Measurements from ENCODE around the gene IL1R2. TPM values are rescaled to one million over a fixed set of nuclear protein-coding genes. Genes with fewer than 3 reads are reported as not detected.

Gene IL1R2, protein sequence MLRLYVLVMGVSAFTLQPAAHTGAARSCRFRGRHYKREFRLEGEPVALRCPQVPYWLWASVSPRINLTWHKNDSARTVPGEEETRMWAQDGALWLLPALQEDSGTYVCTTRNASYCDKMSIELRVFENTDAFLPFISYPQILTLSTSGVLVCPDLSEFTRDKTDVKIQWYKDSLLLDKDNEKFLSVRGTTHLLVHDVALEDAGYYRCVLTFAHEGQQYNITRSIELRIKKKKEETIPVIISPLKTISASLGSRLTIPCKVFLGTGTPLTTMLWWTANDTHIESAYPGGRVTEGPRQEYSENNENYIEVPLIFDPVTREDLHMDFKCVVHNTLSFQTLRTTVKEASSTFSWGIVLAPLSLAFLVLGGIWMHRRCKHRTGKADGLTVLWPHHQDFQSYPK
- not detected in 2 replicates for total RNA-seq (2021)
- Bru-seq, nascent RNA = not detected
- BruChase-seq, experiment 1, labeled RNA remaining after a 2-hour chase = percentile 10 among the genes with signal in this experiment
- percentile 5 among the genes with signal in this experiment for BruChase-seq, experiment 2, labeled RNA remaining after a 6-hour chase
- long read RNA-seq = 0 reads

DNA sequence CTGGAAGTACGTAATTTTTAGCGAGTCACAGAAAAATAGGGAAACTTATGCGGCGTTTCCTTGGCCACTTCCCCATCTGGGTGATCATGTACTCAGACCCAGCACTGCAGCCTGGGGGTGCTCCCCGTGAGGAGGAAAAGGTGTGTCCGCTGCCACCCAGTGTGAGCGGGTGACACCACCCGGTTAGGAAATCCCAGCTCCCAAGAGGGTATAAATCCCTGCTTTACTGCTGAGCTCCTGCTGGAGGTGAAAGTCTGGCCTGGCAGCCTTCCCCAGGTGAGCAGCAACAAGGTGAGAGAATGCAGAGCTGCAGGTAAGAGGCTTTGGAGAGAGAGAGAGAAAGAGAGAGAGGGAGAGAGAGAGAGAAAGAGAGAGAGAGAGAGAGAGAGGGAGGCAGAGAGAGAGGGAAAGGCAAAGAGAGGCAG lies at the start of gene IL1R2:
IL1R2 (plus strand) TSS at position 240 of the 425 bp plus-strand sequence. CDS start 16,616 bp downstream, outside the sequence.
- DNase-seq (ENCODE audit: low spot score) = no peak
- Histone ChIP-seq H3K4me3 (ENCODE audit: low read depth, low read length, poor library complexity, severe bottlenecking) (no peak within 1 kb of the TSS), H3K27me3 (replicated peaks; ENCODE audit: insufficient read depth, low read depth, low read length, poor library complexity) (peaks cover 55% of the 10 kb centered on the region), H3K9me3 (ENCODE audit: low read depth, low read length, poor library complexity, severe bottlenecking) (no peaks in the 10 kb centered on the region), H3K4me1 (ENCODE audit: insufficient read depth, low read length, poor library complexity, severe bottlenecking) (no peaks in the 10 kb centered on the region), H3K36me3 (ENCODE audit: insufficient read depth, low read length, poor library complexity, severe bottlenecking) (no peaks in the 10 kb centered on the region), H3K27ac (ENCODE audit: low read depth, low read length, poor library complexity, severe bottlenecking) (no peak within 1 kb of the TSS)
- ChIA-PET POLR2A (ENCODE audit: low non-redundant PET) (no interaction called here), CTCF (no interaction called here)
- TF ChIP-seq, protein P1, sequence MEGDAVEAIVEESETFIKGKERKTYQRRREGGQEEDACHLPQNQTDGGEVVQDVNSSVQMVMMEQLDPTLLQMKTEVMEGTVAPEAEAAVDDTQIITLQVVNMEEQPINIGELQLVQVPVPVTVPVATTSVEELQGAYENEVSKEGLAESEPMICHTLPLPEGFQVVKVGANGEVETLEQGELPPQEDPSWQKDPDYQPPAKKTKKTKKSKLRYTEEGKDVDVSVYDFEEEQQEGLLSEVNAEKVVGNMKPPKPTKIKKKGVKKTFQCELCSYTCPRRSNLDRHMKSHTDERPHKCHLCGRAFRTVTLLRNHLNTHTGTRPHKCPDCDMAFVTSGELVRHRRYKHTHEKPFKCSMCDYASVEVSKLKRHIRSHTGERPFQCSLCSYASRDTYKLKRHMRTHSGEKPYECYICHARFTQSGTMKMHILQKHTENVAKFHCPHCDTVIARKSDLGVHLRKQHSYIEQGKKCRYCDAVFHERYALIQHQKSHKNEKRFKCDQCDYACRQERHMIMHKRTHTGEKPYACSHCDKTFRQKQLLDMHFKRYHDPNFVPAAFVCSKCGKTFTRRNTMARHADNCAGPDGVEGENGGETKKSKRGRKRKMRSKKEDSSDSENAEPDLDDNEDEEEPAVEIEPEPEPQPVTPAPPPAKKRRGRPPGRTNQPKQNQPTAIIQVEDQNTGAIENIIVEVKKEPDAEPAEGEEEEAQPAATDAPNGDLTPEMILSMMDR (conservative IDR thresholded peaks at IDR 0.05; ENCODE audit: low read depth, low read length) = no peak
- no peak for TF ChIP-seq EZH2 (IDR thresholded peaks at IDR 0.05; ENCODE audit: borderline replicate concordance, low read depth, low read length, poor library complexity, severe bottlenecking)
- intact Hi-C loops (cut with micrococcal nuclease; ENCODE audit: unreplicated experiment) = no loop called here
- no TSS peak for BruUV-seq (replicated peaks)

DNA sequence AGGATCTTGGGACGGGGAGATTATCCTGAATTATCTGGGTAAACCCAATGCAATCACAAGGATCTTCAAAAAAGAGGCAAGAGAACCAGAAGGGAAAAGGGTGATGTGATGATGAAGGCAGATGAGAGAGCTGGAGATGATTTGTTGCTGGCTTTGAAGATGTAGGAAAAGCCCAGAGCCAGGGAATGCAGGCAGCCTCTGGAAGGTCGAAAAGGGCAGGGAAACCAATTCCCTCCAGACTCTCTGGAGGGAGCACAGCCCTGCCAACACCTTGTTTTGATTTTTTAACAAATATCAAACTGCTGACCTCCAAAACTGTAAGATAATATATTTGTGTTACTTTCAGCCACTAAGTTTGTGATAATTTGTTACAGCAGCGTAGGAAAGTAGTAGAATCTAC lies 48.9 kb upstream of the IL1R2 start:
- no peak for DNase-seq (ENCODE audit: low spot score)
- TF ChIP-seq, protein P1 (conservative IDR thresholded peaks at IDR 0.05; ENCODE audit: low read depth, low read length) = no peak
- no peak for TF ChIP-seq EZH2 (IDR thresholded peaks at IDR 0.05; ENCODE audit: borderline replicate concordance, low read depth, low read length, poor library complexity, severe bottlenecking)
- CTCF ChIA-PET = no interaction called here
- no peak overlapping the region for H3K27ac ChIP-seq (ENCODE audit: low read depth, low read length, poor library complexity, severe bottlenecking)
- no peaks in the 10 kb centered on the region for H3K9me3 ChIP-seq (ENCODE audit: low read depth, low read length, poor library complexity, severe bottlenecking)
- H3K4me3 ChIP-seq (ENCODE audit: low read depth, low read length, poor library complexity, severe bottlenecking) = no peak overlapping the region
- POLR2A ChIA-PET (ENCODE audit: low non-redundant PET) = no interaction called here
- BruUV-seq (replicated peaks) = no TSS peak
- no peaks in the 10 kb centered on the region for H3K27me3 ChIP-seq (replicated peaks; ENCODE audit: insufficient read depth, low read depth, low read length, poor library complexity)
- intact Hi-C loops (cut with micrococcal nuclease; ENCODE audit: unreplicated experiment) = no loop called here
- H3K36me3 ChIP-seq (ENCODE audit: insufficient read depth, low read length, poor library complexity, severe bottlenecking) = no peaks in the 10 kb centered on the region
- no peaks in the 10 kb centered on the region for H3K4me1 ChIP-seq (ENCODE audit: insufficient read depth, low read length, poor library complexity, severe bottlenecking)

DNA sequence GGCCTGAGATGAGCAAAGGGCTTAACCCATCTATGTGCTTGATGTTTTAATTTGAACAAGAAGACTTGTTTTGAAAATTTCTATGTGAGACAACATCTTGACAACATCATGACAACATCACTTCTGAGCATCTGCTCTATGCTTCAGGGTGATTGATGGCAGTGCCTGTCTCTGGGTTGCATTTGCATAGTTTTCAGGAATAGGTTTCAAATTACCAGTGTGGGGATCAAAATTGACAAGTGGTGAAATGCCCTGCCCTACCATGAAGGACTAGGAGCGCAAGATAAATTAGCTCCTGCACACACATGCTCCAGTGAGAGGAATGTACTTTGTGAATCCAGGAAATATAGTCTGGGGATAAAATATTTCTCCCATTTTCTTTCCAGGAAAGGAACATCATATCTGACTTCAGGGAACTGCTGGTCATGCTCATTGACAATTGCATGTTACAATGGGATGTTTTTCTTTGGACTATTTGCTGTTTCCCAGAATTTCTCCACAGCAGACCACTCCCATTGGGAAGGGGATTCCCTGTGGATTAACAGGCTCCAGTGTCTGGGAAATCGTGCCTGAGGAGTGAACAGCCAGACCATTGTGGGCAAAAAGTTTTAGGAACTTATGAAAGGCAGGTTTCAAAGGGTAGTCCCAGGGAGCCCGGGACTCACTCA lies 45.3 kb upstream of the IL1R2 start:
- Histone ChIP-seq H3K27me3 (replicated peaks; ENCODE audit: insufficient read depth, low read depth, low read length, poor library complexity) (no peaks in the 10 kb centered on the region), H3K27ac (ENCODE audit: low read depth, low read length, poor library complexity, severe bottlenecking) (no peak overlapping the region), H3K4me1 (ENCODE audit: insufficient read depth, low read length, poor library complexity, severe bottlenecking) (no peaks in the 10 kb centered on the region), H3K9me3 (ENCODE audit: low read depth, low read length, poor library complexity, severe bottlenecking) (no peaks in the 10 kb centered on the region), H3K36me3 (ENCODE audit: insufficient read depth, low read length, poor library complexity, severe bottlenecking) (no peaks in the 10 kb centered on the region), H3K4me3 (ENCODE audit: low read depth, low read length, poor library complexity, severe bottlenecking) (no peak overlapping the region)
- POLR2A ChIA-PET (ENCODE audit: low non-redundant PET) = no interaction called here
- TF ChIP-seq, protein P1 (conservative IDR thresholded peaks at IDR 0.05; ENCODE audit: low read depth, low read length) = no peak
- TF ChIP-seq EZH2 (IDR thresholded peaks at IDR 0.05; ENCODE audit: borderline replicate concordance, low read depth, low read length, poor library complexity, severe bottlenecking) = no peak
- CTCF ChIA-PET = no interaction called here
- BruUV-seq (replicated peaks) = no TSS peak
- intact Hi-C loops (cut with micrococcal nuclease; ENCODE audit: unreplicated experiment) = no loop called here
- DNase-seq (ENCODE audit: low spot score) = no peak

Measured in A673 (cell line).